C4-2B (cell line): ENCODE measurements around the gene SPTB.

ENCODE experiments used
- H3K27ac ChIP-seq: fragments of 450-650 bp; 2 replicates; pipeline ENCODE4 v1.5.1; 2017
- CTCF ChIP-seq: fragments of 450-650 bp; conservative IDR thresholded peaks from 2 replicates; pipeline ENCODE4 v1.5.1; 2017; ENCODE audit warnings: mild to moderate bottlenecking
- ZFX ChIP-seq: fragments of 450-650 bp; IDR thresholded peaks from 2 replicates; pipeline ENCODE4 v1.6.1; 2017

Gene SPTB

GRCh38 chr14:64732066-64732465 is 147.6 kb downstream of the SPTB start:
- TF ChIP-seq ZFX (no peak), CTCF (no peak)
- H3K27ac ChIP-seq = no peak overlapping the region

GRCh38 chr14:64731141-64731581 is 148.5 kb downstream of the SPTB start:
- TF ChIP-seq CTCF = no peak
- no peak for TF ChIP-seq ZFX
- H3K27ac ChIP-seq = no peak overlapping the region

GRCh38 chr14:64730681-64731080 is 149.0 kb downstream of the SPTB start:
- TF ChIP-seq CTCF = no peak
- no peak for TF ChIP-seq ZFX

GRCh38 chr14:64730061-64730440 is 149.7 kb downstream of the SPTB start:
- TF ChIP-seq CTCF = no peak
- no peak for TF ChIP-seq ZFX
- H3K27ac ChIP-seq = no peak overlapping the region

More at GRCh38 chr14:64730681-64731080, 149.0 kb downstream of the SPTB start:
- H3K27ac ChIP-seq = no peak overlapping the region

- no peak overlapping the region for H3K27ac ChIP-seq
- TF ChIP-seq ZFX = no peak
- no peak for TF ChIP-seq CTCF
Measured at GRCh38 chr14:64729386-64730060, 150.2 kb downstream of the SPTB start.

- H3K27ac ChIP-seq = no peak overlapping the region
- TF ChIP-seq CTCF (no peak), ZFX (no peak)
Measured at GRCh38 chr14:64728856-64729255, 150.9 kb downstream of the SPTB start.

- no peak for TF ChIP-seq ZFX
- TF ChIP-seq CTCF = no peak
- H3K27ac ChIP-seq = no peak overlapping the region
Measured at GRCh38 chr14:64728106-64728505, 151.6 kb downstream of the SPTB start.
